GM15510 (cell line): ENCODE data around the gene CCDC77.

Source experiments
- POLR2A ChIP-seq: IDR thresholded peaks from 3 replicates; pipeline ENCODE4 v1.6.1; 2011; ENCODE audit warnings: borderline replicate concordance; ENCODE audit not compliant: insufficient read length; ENCODE audit errors: extremely low read depth

The CCDC77 gene

GRCh38 chr12:464484-465267 is 63.2 kb downstream of the CCDC77 start:
- no peak for TF ChIP-seq POLR2A

GRCh38 chr12:466039-466438 is 64.6 kb downstream of the CCDC77 start:
- TF ChIP-seq POLR2A = no peak

- no peak for TF ChIP-seq POLR2A
These were observed 65.3 kb downstream of the CCDC77 start for GRCh38 chr12:466762-467161.

GRCh38 chr12:467591-467990 is 66.1 kb downstream of the CCDC77 start:
- no peak for TF ChIP-seq POLR2A

- no peak for TF ChIP-seq POLR2A
These were observed 67.4 kb downstream of the CCDC77 start for GRCh38 chr12:468671-469389.

GRCh38 chr12:470133-470532 is 68.7 kb downstream of the CCDC77 start:
- TF ChIP-seq POLR2A = no peak

GRCh38 chr12:473198-473597 is 71.8 kb downstream of the CCDC77 start:
- TF ChIP-seq POLR2A = no peak

GRCh38 chr12:473863-474577 is 72.6 kb downstream of the CCDC77 start:
- no peak for TF ChIP-seq POLR2A

- no peak for TF ChIP-seq POLR2A
These were observed 73.8 kb downstream of the CCDC77 start for GRCh38 chr12:475286-475685.

GRCh38 chr12:479161-479560 is 77.7 kb downstream of the CCDC77 start:
- no peak for TF ChIP-seq POLR2A

GRCh38 chr12:480831-481816 is 79.7 kb downstream of the CCDC77 start:
- no peak for TF ChIP-seq POLR2A

- TF ChIP-seq POLR2A = no peak
These were observed 80.6 kb downstream of the CCDC77 start for GRCh38 chr12:482061-482460.

GRCh38 chr12:484096-484495 is 82.7 kb downstream of the CCDC77 start:
- TF ChIP-seq POLR2A = no peak

GRCh38 chr12:490260-490659 is 88.8 kb downstream of the CCDC77 start:
- TF ChIP-seq POLR2A = no peak
